CD4-positive, alpha-beta T cell treated with Interleukin-6 for 4 hours (primary cell): ENCODE measurements around the gene ZFHX2.
"Not testable (repeated sequence)": the region's sequence is repeated elsewhere in the genome, so short reads cannot be mapped to it uniquely, and the experiment has no call there.

Experiments used
- DNase-seq: peaks from one replicate; pipeline ENCODE4 v3.0.0-alpha.2; 2020; ENCODE audit warnings: mixed read lengths

ZFHX2 gene

DNA sequence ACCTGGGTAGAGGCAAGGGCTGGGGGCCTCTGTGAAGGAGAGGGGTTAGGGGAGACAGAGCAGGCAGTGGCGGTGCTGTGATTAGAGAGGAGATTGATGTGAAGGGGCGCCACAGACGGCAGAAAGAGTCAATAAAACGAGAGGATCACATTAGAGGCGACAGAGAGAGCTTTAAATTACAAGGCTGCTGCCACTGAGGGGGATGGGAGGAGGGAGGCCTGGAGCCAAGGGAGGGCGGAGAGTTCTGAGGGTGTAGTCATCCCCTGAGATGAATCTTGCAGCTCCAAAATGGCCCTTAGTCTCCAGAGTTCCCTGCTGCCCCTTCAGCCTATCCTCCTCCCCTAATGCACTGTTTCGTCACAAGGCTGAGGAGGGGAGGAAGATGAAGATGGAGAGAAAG lies 12.8 kb downstream of the ZFHX2 start:
- DNase-seq: no peak

DNA sequence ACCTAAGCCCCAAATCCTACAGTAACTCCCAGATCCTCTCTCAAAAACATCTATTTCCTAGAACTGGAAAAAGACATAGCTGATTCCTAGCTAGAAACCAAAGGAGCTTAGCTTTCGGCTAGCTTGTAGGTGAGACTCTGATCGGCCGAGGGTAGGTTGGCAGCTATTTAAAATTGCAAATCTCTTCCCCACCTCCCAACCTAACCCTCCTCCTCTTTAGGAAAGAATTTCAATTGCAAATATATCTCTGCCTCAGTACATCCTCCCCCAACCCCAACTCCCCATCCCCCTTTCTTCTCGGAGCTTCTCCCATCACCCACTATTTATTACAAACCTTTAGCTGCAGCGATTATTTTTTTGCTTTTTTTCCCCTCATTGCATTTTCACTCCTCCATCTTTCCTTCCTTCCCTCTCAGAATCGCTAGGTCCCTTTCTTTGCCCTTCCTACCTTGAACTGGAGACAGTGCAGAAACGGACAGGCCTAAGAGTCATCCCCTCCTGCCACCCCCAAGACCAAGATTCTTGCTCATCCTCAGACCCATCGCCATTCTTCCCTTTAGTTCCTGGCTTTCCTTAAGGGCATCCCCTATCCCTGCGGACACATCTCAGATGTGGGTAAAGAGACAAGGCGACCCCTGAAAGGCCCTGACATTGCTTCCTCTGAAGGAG lies 13.4 kb downstream of the ZFHX2 start:
- DNase-seq: no peak

DNA sequence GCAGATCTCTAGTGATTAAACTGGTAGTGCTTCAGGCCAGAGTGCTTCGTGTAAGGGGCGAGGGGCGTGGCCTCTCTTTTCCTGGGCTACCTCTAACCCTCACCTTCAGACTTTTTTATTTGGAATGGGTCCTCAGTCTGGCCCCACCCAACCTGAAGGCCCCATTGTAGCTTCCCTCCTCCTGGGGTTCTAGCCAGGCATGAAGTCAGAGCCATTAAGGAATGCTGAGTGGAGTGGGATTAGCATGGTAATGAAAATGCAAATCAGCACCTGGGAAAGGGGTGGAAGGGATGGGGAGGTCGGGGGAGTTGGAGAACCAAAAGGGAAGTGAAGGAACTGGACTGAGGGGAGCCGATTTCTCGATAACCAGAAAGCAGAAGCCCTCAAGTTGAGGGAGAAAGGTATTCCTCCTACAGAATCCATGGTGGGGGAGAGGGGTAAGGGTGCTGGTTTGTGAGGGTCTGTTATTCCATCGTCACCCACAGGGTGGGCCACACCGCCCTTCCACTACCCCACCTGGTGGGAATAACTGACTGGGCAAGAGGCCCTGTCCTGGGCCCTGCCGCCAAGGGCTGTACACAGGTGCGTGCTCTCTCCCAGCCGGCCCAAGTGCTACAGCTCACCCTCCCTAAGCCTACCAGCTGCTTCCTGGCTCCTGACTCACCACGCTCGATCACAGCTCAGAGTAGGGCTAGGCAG lies 14.1 kb downstream of the ZFHX2 start:
- DNase-seq: no peak

DNA sequence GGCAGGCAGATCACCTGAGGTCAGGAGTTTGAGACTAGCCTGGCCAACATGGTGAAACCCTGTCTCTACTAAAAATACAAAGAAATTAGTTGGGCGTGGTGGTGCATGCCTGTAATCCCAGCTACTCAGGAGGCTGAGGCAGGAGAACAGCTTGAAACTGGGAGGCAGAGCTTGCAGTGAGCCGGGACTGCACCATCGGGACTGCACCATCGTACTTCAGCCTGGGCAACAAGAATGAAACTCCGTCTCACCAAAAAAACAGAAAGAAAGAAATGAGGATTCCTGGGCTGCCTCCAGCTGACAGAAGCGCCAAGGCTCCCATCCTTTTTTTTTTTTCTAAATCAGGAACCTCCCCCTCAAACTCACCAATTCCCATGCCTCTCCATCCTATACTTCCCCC lies 14.7 kb downstream of the ZFHX2 start:
- DNase-seq: not testable (repeated sequence)

DNA sequence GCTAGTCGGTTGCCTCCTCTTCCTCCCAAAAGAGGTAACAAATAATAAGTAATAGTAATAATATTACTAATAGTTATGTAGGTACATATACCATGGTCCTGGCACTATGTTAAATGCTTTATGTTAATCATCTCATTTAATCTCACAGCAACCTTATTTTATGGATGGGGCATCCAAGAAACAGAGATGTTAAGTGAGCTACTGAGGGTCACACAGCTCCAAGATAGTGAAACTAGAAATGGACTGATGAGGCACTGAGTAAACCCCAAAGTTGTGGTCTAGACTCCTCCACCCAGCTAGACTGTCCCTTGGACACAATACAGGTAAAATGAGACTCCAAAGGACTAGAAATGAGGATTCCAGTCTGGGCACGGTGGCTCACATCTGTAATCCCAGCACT lies 15.1 kb downstream of the ZFHX2 start:
- no peak for DNase-seq

DNA sequence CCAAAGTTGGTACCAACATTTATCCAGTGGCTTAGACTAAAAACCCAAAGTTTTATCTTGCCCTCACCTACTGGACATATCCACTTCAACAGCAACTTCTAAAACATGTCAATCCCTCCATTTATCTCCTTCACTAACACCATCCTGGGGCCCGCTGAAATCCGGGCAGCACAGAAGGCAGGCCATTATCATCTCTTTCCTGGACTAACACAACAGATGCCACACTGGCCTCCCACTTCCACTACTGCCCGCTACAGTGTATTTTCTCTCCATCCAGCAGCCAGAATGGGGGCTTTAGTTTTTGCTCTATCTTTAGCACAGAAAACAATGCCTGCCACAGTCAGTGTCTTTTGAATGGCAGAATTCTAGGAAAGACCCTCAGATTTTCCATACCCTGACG lies 15.6 kb downstream of the ZFHX2 start:
- no peak for DNase-seq

DNA sequence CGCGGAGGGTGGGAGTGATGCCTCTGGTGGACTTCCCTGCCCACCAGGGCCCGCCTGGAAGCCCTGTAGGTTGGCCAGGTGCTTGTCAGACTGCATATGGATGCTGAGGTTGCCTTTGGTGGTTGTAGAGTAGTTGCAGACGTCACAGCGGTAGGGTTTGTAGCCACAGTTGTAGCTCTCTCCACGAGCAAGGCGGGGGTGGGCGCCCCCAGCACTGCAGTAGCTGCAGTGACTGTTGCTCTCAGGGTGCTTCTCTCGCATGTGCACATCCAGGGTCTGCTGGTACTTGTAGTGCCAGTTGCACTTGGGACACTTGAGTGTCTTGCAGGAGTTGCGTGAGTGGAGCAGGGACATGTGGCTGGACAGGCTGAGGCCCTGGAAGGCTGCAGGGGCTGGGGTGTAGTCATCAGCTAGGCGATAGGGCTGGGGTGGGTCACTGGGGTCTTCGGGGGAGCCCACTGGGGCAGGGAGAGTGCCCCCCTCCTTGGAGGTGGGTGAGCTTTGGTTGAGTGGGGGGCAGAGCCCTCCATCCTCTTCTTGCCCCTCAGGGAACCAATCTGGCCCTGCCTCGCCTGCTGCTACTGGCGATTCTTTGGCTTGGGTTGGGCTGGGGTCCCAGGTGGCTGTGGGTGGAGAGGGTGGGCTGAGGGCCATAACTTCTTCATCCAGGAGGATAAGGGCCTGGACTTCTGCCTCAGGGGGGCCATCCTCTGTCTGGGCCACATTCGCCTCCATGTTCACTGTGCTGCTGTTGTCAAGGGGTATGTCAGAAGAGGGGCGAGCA lies 17.7 kb downstream of the ZFHX2 start:
- no peak for DNase-seq

DNA sequence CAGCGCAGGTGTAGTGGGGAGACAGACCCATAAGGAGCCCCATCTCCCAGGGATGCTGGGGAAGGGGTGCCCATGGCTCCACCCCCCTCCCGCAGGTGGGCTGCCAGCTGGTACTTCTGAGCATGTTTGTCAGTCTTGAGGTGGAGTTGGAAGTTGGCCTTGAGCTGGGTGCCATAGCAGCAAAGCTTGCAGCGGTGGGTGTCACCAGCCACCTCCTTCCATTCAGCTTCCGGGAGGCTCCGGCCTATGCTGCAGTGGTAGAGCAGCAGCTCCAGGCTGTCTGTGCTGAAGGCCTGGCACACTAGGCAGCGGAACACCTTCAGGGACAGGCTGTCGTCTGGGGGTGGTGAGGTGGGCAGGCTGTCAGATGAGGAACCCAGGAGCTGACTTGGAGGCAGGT lies 18.9 kb downstream of the ZFHX2 start:
- DNase-seq: no peak

DNA sequence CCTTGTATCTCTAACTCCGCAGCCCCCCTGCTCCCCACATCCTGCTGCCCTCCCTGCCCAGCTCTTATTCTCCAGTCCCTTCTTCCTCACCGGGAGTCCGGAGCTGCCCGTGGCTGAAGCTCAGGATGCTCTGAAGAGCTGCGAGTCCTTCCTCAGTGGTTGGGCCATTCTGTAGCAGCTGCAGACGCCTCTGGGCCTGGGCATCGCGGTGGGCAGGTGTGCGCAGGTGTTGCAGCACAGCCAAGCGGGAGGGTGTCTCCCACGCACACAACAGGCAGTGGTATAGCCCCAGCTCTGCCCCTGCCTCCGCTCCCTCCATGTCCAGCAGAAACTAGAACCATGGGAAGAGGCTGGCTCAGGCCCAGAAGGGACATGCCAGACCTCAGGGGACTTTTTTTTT lies 20.2 kb downstream of the ZFHX2 start:
- DNase-seq: no peak

DNA sequence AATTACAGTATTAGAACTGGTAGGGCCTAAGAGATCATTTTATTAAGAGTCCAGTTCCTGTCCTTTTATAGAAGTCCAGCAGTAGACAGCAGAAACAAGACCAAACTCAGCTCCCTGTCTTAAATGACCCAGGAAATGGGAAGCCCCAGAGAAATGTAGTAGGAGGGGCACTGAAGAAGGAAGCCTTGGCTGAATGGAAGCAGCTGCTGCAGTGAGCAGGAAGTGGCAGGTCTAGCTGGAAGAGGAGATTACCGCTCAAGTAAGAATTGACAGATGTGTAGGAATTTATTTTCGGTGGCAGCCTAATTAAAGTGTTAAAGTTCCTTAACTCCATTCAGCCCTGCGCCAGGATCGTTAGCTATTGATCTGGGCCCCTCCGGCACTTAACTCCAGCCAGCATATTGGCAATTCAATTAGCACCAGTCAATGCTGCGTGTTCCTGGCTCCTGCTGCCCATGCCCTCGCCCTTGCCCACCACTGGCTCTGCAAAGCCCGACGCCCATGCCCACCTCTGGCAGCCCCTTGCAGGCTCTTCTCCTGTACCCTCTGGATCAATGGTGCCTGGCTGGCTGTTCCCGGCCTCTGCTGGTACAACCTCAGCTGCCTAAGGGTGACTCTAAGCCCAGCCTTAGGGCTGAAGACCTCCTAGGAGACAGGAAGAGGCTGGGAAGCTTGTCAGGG lies 21.1 kb downstream of the ZFHX2 start:
- DNase-seq: no peak

DNA sequence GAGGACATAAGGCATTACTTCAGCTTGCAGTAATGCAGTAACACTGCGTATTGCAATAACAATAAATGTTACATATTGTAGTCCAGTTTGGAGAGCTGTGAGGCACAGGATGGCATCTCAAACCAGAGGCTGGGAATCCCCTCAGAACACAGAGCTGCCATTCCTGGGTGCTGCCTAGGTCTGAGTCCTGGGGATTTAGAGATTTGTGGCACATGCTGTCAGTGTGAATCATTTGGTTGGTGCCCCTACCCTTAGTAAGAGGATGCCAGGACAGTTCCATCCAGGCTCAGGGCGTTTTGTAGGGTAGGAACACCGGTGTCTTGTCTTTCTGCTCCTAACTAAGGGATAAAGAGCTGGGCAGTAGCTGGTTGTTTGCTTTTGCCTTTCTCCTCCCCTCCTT lies 22.5 kb downstream of the ZFHX2 start:
- no peak for DNase-seq

DNA sequence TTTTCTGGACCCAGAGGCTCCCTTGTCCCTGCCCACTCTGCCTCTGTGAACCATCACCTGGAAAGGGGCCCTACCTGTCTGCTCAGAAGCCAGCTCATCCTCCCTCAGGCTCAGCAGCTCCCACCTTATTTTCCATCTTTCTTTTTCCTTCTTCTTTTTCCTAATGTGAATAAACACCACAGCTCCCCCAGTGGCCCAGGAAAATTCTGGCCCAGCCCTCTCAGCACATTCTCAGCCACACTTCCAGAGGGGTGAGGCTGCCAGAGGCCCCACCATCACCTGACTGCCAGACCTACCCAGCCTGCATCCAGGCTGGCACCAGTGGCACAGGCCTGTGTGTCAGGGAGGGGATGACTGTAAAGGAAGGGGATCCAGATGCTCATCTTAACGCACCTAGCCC lies 23.0 kb downstream of the ZFHX2 start:
- no peak for DNase-seq

DNA sequence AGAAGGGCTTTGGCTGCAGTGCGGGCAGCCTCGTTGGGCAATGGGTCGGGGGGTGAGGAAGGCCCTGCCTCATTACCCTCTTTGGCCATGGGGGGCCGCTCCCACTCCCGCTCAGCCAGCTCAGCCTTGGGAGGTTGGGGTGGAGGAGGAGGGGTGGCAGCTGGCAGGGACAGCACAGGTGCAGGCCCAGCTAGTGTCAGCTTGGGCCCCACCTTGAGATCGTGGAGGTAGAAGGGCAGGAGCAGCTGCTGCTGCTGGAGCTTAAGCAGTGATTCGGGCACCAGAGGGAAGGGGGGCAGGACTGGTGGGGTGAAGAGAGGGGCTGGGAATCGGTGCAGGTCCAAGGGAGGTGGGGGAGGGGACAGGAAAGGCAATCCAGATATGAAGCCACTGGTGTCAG lies 26.0 kb downstream of the ZFHX2 start:
- DNase-seq: no peak

DNA sequence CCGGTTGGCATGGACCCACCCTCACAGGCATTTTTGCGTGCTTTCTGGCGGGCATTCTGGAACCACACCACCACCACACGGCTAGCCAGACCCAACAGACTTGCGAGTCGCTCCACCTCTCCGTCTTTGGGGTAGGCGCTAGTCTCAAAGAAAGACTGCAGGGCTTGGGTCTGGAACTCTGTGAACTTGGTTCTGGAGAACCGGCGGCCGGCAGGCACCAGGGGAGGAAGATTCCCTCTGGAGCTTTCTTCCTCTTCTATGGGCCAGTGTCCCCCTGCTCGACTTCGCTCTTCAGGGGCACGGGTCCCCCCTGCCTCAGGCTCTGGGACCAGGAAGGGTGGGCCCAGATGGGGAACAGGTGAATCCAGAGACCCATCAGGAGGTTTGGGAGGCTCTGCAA lies 26.6 kb downstream of the ZFHX2 start:
- no peak for DNase-seq

DNA sequence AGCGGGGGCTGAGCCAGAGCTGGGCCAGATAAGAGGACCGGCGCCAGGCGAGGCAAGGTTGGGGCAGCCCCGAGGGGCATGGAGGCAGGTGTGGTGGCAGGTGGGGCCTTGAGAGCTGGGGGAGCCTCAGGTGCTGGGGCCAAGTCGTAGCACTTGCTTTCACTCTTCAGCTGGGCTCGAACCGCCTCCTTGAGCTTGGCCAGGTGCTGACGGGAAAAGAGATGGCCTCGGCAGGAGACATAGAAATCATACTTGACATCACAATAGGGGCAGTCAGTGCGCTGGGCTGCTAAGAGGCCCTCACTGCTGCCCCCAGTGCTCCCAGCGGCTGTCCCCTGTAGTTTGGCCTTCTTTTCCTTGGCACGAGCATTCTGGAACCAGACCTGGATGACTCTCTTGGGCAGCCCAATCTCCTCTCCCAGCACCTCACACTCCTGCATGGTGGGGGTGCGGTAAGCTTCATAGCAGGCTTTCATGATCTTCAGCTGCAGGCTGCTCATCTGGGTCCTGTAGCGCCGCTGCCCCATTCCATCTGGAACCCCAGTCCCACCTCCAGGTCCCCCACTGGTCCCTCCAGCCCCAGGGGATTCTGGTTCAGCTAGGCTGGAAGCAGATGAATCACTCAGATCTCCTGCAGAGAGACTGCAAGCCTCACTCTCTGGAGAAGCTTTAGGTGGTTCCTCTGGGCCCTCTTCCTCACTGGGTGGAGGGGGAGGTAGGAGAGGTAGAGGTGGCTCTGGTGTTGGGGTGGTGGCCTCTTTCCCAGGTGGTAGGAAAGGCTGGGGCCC lies 28.1 kb downstream of the ZFHX2 start:
- no peak for DNase-seq

DNA sequence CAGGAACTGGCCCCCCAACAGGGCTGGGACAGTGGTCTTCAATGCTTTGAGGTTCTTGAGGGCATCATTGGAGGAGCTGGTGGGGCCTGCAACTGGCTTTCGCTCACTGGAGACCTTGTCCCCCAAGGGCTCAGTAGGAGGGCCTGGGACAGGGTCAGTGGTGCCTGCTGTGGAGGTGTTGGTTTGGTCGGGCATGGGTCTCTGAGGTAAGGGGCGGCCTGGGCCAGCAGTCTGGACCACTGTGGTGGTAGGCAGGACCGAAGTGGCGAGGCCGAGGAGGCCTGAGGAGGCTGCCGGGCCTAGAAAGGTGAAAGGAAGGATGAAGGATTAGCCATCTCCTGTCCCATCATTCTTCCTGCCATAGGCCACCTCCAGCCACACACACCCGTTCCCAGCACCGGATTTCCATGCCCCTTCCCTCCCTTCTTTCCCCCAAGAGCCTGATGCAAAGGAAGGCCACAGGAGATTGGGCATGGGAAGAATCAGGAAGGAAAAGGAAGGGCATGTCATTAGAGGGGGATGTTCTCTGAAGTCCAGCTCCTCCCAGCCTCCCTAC lies 28.8 kb downstream of the ZFHX2 start:
- no peak for DNase-seq

DNA sequence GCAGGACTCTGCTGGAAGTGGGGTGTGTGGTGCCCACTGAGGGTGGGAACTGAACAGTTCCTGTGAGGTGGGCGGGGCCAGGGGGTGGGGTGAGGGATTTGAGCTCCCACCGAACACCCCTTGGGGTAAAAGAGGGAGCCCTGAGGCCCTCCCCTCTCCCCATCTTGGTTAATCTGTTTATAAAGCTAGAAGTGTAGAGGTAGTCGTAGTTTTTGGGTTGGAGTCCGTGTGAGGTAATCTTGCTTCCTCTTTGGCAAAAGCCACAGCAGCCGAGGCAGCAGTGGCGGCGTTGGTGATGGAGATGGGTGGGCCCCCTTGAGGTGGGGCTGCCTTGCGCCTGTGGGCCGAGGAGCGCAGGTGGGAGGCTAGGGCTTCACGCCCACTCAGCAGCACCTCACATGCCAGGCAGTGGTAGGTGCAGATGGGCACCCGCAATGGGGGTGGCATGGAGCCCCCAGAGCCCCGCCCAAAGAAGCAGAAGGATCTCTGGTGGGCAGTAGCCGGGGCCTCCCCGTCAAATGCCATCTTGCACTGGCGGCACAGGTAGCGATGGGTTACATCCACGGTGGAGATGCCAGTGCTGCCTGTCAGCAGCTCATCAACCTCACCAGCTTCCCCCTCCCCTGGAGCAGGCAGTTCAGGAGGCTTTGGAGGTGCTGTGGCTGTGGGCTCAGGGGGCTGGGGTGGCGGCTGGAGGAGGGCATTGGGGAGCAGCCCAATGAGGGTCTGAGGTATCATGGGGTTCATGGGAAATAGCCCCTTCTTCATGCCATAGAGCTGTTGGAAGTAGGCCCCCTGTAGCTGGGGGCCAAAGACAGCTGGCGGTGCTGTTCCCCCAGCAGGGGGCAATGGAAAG lies 29.6 kb downstream of the ZFHX2 start:
- DNase-seq: no peak

DNA sequence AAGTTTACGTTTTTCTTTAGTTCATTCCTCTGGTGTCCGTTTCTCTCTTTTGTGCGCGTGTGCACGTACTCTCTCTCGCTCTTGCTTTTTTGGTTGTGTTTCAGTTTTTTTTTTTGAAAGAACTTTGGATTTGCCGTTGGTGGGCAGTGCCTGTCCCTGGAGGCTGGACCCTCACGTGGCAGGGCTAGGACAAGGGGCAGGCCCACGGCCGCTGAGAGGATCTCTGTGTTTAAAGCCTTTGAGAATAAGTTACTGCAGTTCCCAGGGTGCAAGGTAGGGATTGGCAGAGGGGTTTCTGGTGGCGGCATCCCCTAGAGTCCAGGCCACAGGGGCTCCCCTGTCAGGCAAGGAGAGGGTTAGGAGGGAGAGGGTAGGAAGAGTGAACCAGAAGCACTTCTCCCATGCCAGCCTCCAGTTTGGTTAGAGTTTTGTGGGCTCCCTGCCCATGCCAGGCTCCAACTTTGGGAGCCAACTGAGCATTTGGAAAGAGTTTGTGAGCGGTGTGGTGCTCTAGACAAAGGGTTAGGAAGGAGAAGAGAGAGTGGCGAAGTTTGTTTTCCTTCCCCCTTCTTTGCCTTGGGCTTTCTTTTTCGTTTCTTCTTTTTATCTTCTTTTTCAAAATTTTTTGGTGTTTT lies 30.5 kb downstream of the ZFHX2 start:
- no peak for DNase-seq

DNA sequence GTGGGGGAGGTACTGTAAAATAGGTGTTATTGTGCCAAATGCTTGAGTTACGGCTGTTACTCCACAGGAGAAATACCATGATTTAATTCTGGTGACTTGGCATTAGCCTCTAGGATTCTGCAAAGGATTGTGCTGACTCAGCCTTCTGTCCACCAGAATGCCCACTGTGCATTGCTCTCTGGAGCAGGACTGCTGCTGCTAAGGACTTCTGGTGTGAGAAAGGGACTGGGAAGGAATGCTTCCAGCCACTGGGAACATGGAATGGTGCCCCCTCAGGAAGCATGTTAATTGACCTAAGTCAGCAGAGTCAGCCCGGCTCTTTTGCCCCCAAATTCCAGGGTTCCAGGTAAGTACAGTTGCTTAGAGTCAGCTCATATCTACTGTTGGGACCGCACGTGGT lies 32.9 kb downstream of the ZFHX2 start:
- DNase-seq: no peak

DNA sequence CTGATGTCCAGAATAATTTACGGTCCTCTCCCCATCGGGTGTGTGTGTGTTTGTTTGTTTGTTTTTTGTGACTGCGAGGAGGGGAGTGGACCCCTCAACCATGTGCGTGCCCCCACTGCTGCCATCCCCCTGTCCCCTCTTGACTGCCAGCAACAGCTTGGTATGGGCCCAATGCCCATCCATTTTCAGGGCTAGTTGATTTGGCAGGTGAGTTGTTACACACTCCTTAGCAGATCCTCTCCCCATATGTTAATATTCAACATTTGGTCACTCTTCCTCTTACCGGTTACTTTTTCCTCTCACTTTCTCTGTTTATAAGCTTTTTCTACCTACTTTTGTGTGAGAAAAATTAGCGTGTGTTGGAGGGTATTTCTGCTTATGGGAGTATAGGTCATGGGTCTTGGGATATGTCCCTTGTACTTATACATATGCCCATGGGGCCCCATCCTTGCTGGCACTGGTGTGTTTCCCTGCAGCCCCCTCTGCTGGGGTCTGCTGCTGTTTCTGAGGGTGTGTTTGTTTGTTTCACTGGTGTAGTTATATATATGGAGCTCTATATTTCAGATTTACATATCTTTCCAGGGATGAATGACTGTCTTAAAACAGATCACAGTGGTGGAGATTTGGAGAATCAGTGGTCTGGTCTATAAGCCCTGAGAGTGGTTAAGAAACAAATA lies 33.8 kb downstream of the ZFHX2 start:
- no peak for DNase-seq

DNA sequence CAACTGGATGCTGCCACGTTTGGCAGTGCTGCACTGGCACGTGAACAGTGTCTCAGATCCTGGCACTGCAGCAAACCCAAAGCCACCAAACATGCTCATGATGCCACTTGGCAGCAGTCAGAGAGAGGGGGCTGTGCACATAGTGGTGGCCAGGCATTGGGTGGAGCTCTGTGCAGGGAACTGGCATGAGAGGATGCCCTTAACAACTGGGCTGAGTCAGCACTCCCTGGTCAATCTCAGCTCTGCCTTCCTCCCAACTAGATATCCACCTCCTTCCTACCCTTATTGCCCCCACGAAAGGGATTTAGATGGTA lies 37.0 kb downstream of the ZFHX2 start:
- no peak for DNase-seq
